ENCODE results near the gene CEP72. TPM values are rescaled to one million over a fixed set of nuclear protein-coding genes. Genes with fewer than 3 reads are reported as not detected.

CEP72 gene
- total and polyA plus RNA-seq, 2 experiments from 2014 or later: 3.2 to 4.2 TPM

DNA sequence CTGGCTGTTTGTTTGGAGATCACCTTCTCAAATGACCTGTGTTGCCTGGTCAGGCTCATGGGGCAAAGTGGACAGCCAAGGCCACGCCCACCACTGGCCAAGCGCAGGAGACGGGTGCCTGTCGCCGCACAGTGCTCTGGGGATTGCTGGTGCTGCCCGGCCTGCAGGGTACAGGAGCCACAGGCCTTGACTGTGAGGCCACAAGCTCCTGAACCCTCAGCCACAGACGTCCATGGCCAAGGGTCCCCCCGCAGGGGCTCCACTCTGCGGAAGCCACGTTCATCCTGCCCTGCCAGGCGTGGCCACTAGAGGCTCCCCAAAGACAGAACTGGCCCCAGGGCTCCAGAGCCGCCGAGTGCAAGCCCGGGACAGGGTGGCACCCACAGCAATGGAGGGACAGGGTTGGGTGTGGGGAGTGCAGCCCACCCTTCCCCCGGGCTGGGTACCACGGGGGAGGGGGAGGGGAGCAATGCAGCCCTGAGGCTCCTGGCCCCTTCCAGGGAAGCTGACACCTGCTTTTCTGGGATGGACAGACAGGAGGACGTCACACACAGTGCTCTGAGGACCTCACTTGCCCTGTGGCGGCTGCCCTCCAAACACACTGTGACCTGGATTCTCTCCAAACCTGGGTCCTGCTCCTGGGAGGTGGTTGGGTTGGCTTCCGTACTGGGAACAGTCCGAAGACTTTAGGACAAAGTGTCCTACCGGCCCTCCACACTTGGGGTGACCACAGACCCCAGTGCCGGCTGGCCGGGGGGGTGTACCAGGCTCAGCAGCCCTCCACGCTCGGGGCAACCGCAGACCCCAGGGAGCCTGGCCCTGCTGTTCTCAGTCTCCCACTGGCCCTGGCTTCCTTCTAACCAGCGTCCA lies 59.6 kb downstream of the CEP72 start:
- Histone ChIP-seq H3K4me2 (peak overlapping the region; percentile 81), H3K4me3 (no peak overlapping the region), H3K4me1 (ENCODE audit: insufficient read depth) (peaks cover 18% of the 10 kb centered on the region), H3K27ac (no peak overlapping the region), H4K20me1 (ENCODE audit: insufficient read depth, poor library complexity, severe bottlenecking) (no peaks in the 10 kb centered on the region), H3K79me2 (no peaks in the 10 kb centered on the region), H3K27me3 (no peaks in the 10 kb centered on the region), H3K9me2 (replicated peaks; ENCODE audit: insufficient read depth) (no peaks in the 10 kb centered on the region), H3K9me3 (ENCODE audit: low read depth) (no peaks in the 10 kb centered on the region), H2AFZ (no peak overlapping the region), H3K36me3 (replicated peaks; ENCODE audit: insufficient read depth, low read depth) (no peaks in the 10 kb centered on the region)
- DNase-seq (ENCODE audit: low spot score): peak; percentile 86
- TF ChIP-seq EZH2 (IDR thresholded peaks at IDR 0.05; ENCODE audit: borderline replicate concordance) (no peak), EZH2phosphoT487 (IDR thresholded peaks at IDR 0.05; ENCODE audit: low read depth, severe bottlenecking, unreplicated experiment) (no peak)
- TF ChIP-seq, protein P1, sequence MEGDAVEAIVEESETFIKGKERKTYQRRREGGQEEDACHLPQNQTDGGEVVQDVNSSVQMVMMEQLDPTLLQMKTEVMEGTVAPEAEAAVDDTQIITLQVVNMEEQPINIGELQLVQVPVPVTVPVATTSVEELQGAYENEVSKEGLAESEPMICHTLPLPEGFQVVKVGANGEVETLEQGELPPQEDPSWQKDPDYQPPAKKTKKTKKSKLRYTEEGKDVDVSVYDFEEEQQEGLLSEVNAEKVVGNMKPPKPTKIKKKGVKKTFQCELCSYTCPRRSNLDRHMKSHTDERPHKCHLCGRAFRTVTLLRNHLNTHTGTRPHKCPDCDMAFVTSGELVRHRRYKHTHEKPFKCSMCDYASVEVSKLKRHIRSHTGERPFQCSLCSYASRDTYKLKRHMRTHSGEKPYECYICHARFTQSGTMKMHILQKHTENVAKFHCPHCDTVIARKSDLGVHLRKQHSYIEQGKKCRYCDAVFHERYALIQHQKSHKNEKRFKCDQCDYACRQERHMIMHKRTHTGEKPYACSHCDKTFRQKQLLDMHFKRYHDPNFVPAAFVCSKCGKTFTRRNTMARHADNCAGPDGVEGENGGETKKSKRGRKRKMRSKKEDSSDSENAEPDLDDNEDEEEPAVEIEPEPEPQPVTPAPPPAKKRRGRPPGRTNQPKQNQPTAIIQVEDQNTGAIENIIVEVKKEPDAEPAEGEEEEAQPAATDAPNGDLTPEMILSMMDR (IDR thresholded peaks at IDR 0.05; ENCODE audit: poor library complexity): peak; percentile 90
- WGBS (ENCODE audit: low lambda C conversion rate, missing lambda C conversion rate): 40% methylated on average over 26 of the region's 27 CpGs

DNA sequence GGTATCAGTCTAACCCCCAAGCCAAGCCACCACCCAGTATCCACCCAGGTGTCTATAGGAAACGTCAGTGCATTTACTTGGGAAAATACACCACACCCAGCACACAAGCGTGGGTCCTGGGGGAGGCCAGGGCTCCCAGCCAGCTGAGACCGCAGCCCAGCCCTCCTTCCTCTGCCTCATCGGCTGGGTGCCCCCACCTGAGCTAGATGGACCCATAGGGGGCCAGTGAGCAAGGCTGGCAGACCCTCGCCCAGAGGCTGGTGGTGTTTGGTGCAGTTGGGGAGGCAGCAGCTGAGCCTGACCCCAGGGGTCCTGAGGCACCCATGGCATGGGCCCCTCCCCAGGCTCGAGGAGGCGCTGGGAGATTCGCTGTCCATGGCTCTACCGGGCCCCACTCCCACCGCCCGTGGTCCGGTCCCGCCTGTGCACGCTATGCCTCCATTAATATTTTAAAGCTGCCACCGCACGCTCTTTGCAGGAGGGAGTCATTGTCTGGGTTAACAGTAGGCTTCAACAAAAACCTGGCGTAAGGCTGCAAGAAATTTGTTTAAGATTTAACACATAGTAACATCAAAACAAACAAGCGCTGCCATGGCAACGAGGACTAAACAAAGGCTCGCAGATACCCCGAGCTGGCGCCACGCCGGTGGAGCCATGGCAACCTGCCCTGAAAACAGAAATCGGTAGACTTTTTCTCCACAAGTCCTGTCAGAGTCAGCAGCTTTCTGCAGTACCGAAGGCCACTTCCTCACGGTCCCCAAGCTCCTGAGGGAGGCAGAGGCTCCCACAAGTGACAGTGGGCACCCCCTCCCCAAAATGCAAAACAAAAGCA lies 60.4 kb downstream of the CEP72 start:
- H3K36me3 ChIP-seq (replicated peaks; ENCODE audit: insufficient read depth, low read depth): no peaks in the 10 kb centered on the region
- TF ChIP-seq EZH2phosphoT487 (IDR thresholded peaks at IDR 0.05; ENCODE audit: low read depth, severe bottlenecking, unreplicated experiment): no peak
- TF ChIP-seq EZH2 (IDR thresholded peaks at IDR 0.05; ENCODE audit: borderline replicate concordance): no peak
- TF ChIP-seq, protein P1 (IDR thresholded peaks at IDR 0.05; ENCODE audit: poor library complexity): no peak
- peaks cover 18% of the 10 kb centered on the region for H3K4me1 ChIP-seq (ENCODE audit: insufficient read depth)
- H3K9me3 ChIP-seq (ENCODE audit: low read depth): no peaks in the 10 kb centered on the region
- no peak overlapping the region for H3K4me3 ChIP-seq
- DNase-seq (ENCODE audit: low spot score): peak; percentile 93
- 27% methylated on average over 27 of the region's 27 CpGs for WGBS (ENCODE audit: low lambda C conversion rate, missing lambda C conversion rate)
- H4K20me1 ChIP-seq (ENCODE audit: insufficient read depth, poor library complexity, severe bottlenecking): no peaks in the 10 kb centered on the region
- H3K79me2 ChIP-seq: no peaks in the 10 kb centered on the region
- H3K4me2 ChIP-seq: peak overlapping the region; percentile 81
- no peak overlapping the region for H2AFZ ChIP-seq
- H3K27ac ChIP-seq: no peak overlapping the region
- no peaks in the 10 kb centered on the region for H3K27me3 ChIP-seq
- no peaks in the 10 kb centered on the region for H3K9me2 ChIP-seq (replicated peaks; ENCODE audit: insufficient read depth)

DNA sequence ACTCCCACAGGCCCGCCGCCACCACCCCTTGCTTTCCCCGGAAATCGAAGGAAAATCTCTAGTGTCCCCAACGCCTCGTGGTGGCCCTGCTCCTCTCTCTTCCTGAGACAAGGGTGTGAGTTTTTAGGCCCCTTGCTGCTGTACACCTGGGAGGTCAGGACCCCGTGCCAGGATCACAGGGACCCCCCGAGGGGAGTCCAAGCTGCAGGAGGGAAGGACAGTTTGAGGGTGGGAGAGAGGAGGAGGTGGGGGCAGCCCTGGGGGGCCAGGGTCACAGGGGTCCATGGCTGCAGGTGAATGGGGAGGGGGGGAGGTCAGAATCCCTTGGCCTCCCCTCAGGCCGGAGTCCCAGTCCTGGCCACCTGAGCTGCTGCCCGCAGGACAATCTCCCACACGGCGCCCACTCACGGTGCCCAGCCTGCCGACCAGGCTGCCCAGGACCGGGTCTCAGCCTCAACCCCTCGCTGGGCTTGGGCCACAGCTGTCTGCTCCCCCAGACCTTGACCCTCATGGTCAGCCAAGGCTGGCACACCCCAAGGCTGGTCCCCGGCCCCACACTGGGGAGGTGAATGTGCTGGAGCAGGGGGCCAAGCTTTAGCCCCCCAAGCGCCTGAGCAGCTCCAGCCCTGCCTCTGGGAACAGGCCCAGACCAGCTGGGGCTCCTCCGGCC lies 61.2 kb downstream of the CEP72 start:
- Histone ChIP-seq H3K4me2 (peak overlapping the region; percentile 81), H2AFZ (no peak overlapping the region), H3K4me3 (no peak overlapping the region), H3K9me2 (replicated peaks; ENCODE audit: insufficient read depth) (no peaks in the 10 kb centered on the region), H3K4me1 (ENCODE audit: insufficient read depth) (peaks cover 18% of the 10 kb centered on the region), H3K27me3 (no peaks in the 10 kb centered on the region), H3K27ac (no peak overlapping the region), H4K20me1 (ENCODE audit: insufficient read depth, poor library complexity, severe bottlenecking) (no peaks in the 10 kb centered on the region), H3K9me3 (ENCODE audit: low read depth) (no peaks in the 10 kb centered on the region), H3K79me2 (no peaks in the 10 kb centered on the region), H3K36me3 (replicated peaks; ENCODE audit: insufficient read depth, low read depth) (no peaks in the 10 kb centered on the region)
- WGBS (ENCODE audit: low lambda C conversion rate, missing lambda C conversion rate): 70% methylated on average over 17 of the region's 19 CpGs
- DNase-seq (ENCODE audit: low spot score): no peak
- TF ChIP-seq EZH2 (IDR thresholded peaks at IDR 0.05; ENCODE audit: borderline replicate concordance) (no peak), EZH2phosphoT487 (IDR thresholded peaks at IDR 0.05; ENCODE audit: low read depth, severe bottlenecking, unreplicated experiment) (no peak)
- TF ChIP-seq, protein P1 (IDR thresholded peaks at IDR 0.05; ENCODE audit: poor library complexity): no peak

All from hepatocyte (in vitro differentiated cells).